ENCODE data around the gene ACAN.

The ACAN gene

DNA sequence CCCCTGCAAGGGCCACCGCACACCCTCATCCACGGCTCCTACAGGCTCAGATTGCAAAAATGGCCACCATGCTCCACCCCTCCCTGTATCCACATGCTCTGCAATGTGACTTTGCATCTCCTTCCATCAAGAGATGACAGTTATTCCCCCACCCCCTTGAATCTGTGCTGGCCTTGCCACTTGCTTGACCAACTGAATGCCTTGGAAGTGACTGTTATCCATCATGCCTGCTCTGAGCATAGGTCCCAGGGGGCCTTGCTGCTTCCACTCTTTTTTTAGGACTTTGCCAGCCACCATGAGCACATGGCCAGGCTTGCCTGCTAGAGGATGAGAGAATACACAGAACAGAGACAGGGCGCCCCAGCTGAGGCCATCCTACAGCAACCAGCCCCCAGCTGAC, 78.5 kb downstream of the ACAN start:
- no peak for TF ChIP-seq ARNTL (CRISPR knock-in tag; IDR thresholded peaks at IDR 0.05; ENCODE audit: borderline replicate concordance, low read depth)
- no peak for TF ChIP-seq ESRRG (CRISPR knock-in tag; IDR thresholded peaks at IDR 0.05)
- TF ChIP-seq ZNF8 (CRISPR knock-in tag; IDR thresholded peaks at IDR 0.05), result no peak
- no peak for TF ChIP-seq ZFP30 (CRISPR knock-in tag; IDR thresholded peaks at IDR 0.05)
- no peak for TF ChIP-seq PPARA (CRISPR knock-in tag; IDR thresholded peaks at IDR 0.05; ENCODE audit: borderline replicate concordance)
- no peak for ATAC-seq

DNA sequence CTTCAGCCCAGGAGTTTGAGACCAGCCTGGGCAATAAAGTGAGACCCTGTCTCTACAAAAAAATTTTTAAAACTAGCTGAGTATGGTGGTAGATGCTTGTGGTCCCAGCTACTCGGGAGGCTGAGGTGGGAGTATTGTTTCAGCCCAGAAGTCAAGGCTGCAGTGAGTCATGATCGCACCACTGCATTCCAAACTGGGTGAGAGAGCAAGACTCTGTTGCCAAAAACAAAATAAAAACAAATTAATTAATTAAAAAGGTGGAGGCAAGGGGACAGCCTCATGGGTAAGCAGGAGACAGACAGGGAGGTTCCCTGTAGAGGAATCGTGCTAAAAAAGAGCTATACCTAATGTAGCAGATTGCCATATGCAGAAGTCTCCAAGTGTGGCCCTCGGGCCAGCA, 79.5 kb downstream of the ACAN start:
- no peak for ATAC-seq
- TF ChIP-seq GLIS3 (CRISPR knock-in tag; IDR thresholded peaks at IDR 0.05) (no peak), OSR1 (CRISPR knock-in tag; IDR thresholded peaks at IDR 0.05) (no peak), ZFP30 (CRISPR knock-in tag; IDR thresholded peaks at IDR 0.05) (no peak), ZNF70 (CRISPR knock-in tag; IDR thresholded peaks at IDR 0.05) (no peak), TCF4 (CRISPR knock-in tag; IDR thresholded peaks at IDR 0.05; ENCODE audit: borderline replicate concordance) (no peak), BACH2 (CRISPR knock-in tag; IDR thresholded peaks at IDR 0.05; ENCODE audit: borderline replicate concordance) (no peak)

DNA sequence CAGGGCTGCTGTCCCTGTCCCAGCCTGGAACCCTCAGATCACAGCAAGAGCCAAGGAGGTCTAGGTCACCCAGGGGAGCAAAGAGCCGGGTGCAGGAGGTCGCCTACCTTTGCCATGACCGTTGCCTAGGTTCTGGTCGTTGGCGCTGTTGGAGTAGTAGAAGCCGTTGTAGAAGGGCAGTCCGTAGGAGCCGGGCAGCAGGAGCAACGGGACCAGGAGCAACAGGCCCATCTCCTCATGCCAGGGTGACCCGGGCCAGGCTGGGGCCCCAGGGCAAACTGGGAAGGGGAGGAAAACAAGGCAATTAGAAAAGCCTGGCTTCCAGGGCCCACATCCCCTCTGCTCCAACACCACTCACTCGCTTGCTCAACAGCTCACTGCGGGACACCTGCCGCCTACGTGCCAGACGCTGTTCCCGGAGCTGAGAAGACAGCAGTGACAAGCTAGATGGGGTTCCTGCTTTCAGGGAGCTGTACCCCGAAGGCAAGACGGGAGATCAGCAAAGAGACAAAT, 83.9 kb downstream of the ACAN start:
- TF ChIP-seq ZNF565 (CRISPR knock-in tag; conservative IDR thresholded peaks at IDR 0.05; ENCODE audit: low read depth) (no peak), ARNTL (CRISPR knock-in tag; IDR thresholded peaks at IDR 0.05; ENCODE audit: borderline replicate concordance, low read depth) (no peak), ZFP30 (CRISPR knock-in tag; IDR thresholded peaks at IDR 0.05) (no peak), TOX (CRISPR knock-in tag; IDR thresholded peaks at IDR 0.05; ENCODE audit: borderline replicate concordance) (no peak), ZNF8 (CRISPR knock-in tag; IDR thresholded peaks at IDR 0.05) (no peak), RARB (CRISPR knock-in tag; IDR thresholded peaks at IDR 0.05) (no peak), ZNF70 (CRISPR knock-in tag; IDR thresholded peaks at IDR 0.05) (no peak), BACH2 (CRISPR knock-in tag; IDR thresholded peaks at IDR 0.05; ENCODE audit: borderline replicate concordance) (no peak), OSR1 (CRISPR knock-in tag; IDR thresholded peaks at IDR 0.05) (no peak), GLIS3 (CRISPR knock-in tag; IDR thresholded peaks at IDR 0.05) (no peak), TSHZ2 (CRISPR knock-in tag; IDR thresholded peaks at IDR 0.05) (no peak), ZFP3 (CRISPR knock-in tag; IDR thresholded peaks at IDR 0.05) (no peak), CSDC2 (CRISPR knock-in tag; IDR thresholded peaks at IDR 0.05) (no peak), CREB5 (CRISPR knock-in tag; IDR thresholded peaks at IDR 0.05; ENCODE audit: low read depth) (no peak), ESRRG (CRISPR knock-in tag; IDR thresholded peaks at IDR 0.05) (no peak), CSRNP3 (CRISPR knock-in tag; IDR thresholded peaks at IDR 0.05) (no peak), PPARA (CRISPR knock-in tag; IDR thresholded peaks at IDR 0.05; ENCODE audit: borderline replicate concordance) (no peak), ISL1 (CRISPR knock-in tag; IDR thresholded peaks at IDR 0.05) (no peak), PATZ1 (CRISPR knock-in tag; IDR thresholded peaks at IDR 0.05; ENCODE audit: borderline replicate concordance) (no peak)
- ATAC-seq, result no peak

DNA sequence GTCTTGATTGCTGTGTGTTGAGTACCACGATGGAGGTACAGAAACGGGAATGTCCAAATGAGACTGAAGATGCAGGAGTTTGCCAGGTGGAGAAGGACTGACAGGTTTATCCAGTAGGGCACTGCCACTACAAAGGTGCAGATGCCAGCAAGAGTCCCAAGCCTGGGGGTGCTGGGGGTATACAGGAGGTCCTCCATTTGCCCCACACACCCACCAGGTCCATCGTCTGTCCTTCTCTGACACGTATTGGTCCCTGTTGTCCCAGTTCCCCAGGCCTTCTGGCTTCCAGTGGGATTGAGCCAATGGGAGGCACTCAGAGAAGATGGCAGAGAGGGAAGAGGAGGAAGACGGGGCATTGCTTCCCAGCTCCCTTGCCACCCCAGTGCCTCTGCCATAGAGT, 85.5 kb downstream of the ACAN start:
- TF ChIP-seq TOX (CRISPR knock-in tag; IDR thresholded peaks at IDR 0.05; ENCODE audit: borderline replicate concordance), result no peak
- no peak for TF ChIP-seq ARNTL (CRISPR knock-in tag; IDR thresholded peaks at IDR 0.05; ENCODE audit: borderline replicate concordance, low read depth)
- TF ChIP-seq ISL1 (CRISPR knock-in tag; IDR thresholded peaks at IDR 0.05), result no peak
- TF ChIP-seq ZNF565 (CRISPR knock-in tag; conservative IDR thresholded peaks at IDR 0.05; ENCODE audit: low read depth), result no peak
- TF ChIP-seq BACH2 (CRISPR knock-in tag; IDR thresholded peaks at IDR 0.05; ENCODE audit: borderline replicate concordance), result no peak
- no peak for TF ChIP-seq TCF4 (CRISPR knock-in tag; IDR thresholded peaks at IDR 0.05; ENCODE audit: borderline replicate concordance)
- no peak for TF ChIP-seq ZC3H10 (CRISPR knock-in tag; IDR thresholded peaks at IDR 0.05)
- no peak for TF ChIP-seq ESRRG (CRISPR knock-in tag; IDR thresholded peaks at IDR 0.05)
- no peak for TF ChIP-seq CREB5 (CRISPR knock-in tag; IDR thresholded peaks at IDR 0.05; ENCODE audit: low read depth)
- TF ChIP-seq ZNF8 (CRISPR knock-in tag; IDR thresholded peaks at IDR 0.05), result no peak
- no peak for TF ChIP-seq ZNF70 (CRISPR knock-in tag; IDR thresholded peaks at IDR 0.05)
- ATAC-seq, result no peak
